K562 (cell line): ENCODE results near the gene FAM240A. TPM values are rescaled to one million over a fixed set of nuclear protein-coding genes. Genes with fewer than 3 reads are reported as not detected.

ENCODE experiments used
- ATAC-seq: fragments of 200-7000 bp; cut with Tn5 transposase; 3 replicates; pipeline ENCODE4 v1.9.1; 2020; ENCODE audit warnings: moderate library complexity
- BruUV-seq: library from RNA; stranded (reverse); fragments of 400-500 nt; replicated peaks from 2 replicates; lab custom pipeline; 2021; lab: Mats Ljungman, UMichigan
- CTCF ChIA-PET: fragments of 300-600 bp; formaldehyde crosslinking; extraction: SDS; loops from one replicate; lab custom pipeline; 2021; ENCODE audit warnings: low intra/inter-chr PET ratio; lab: Yijun Ruan, JAX
- POLR2A ChIA-PET: fragments of 300-600, 350-650 bp; sonication (Branson Sonifier 250); formaldehyde crosslinking; extraction: SDS; loops from one replicate; lab custom pipeline; 2021; ENCODE audit warnings: antibody characterized with exemption, inconsistent platforms; lab: Yijun Ruan, JAX
- DNase-seq, 4 experiments: peaks; one replicate each; pipeline versions ENCODE4 v3.0.0 to v3.0.0-alpha.2; 2011 to 2018; ENCODE audit warnings: low spot score in 3 of 4, mixed read lengths in 3 of 4; ENCODE audit errors: extremely low read depth in 1 of 4
- FAIRE-seq: peaks from 2 replicates; lab custom pipeline; 2011; peaks lifted over from hg19 to GRCh38; lab: Jason Lieb, UNC
- H2AFZ ChIP-seq: 2 replicates; pipeline ENCODE4 v1.6.0; 2011; ENCODE audit warnings: low read depth, low read length, control low read depth, inconsistent platforms
- H3K27ac ChIP-seq: fragments of 200-600 bp; 3 replicates; pipeline ENCODE4 v1.8.0; 2011; ENCODE audit warnings: low read depth, mild to moderate bottlenecking, control low read depth, inconsistent platforms, low read length, moderate library complexity, mixed read lengths; ENCODE audit errors: extremely low read depth
- H3K27me3 ChIP-seq, 2 experiments: fragments of 300-600 bp in 1 of 2; 2 replicates in 1 of 2; 3 replicates in 1 of 2; pipeline versions ENCODE4 v1.6.0 to v1.8.0; 2011; ENCODE audit warnings: inconsistent platforms in 2 of 2, low read length in 2 of 2, mild to moderate bottlenecking in 1 of 2, mixed read lengths in 1 of 2, moderate library complexity in 1 of 2; ENCODE audit not compliant: control insufficient read depth in 2 of 2, insufficient read depth in 2 of 2
- H3K36me3 ChIP-seq: fragments of 300-600 bp; 3 replicates; pipeline ENCODE4 v1.8.0; 2011; ENCODE audit warnings: mild to moderate bottlenecking, low read length, inconsistent platforms; ENCODE audit not compliant: control insufficient read depth, insufficient read depth
- H3K4me1 ChIP-seq, 2 experiments: fragments of 200-600 bp in 1 of 2; replicated peaks in 1 of 2; 2 replicates in 1 of 2; 3 replicates in 1 of 2; pipeline versions ENCODE4 v1.5.1 to v1.8.0; 2011; ENCODE audit warnings: inconsistent platforms in 2 of 2, low read length in 2 of 2, mild to moderate bottlenecking in 1 of 2, mixed read lengths in 1 of 2, moderate library complexity in 1 of 2; ENCODE audit not compliant: control insufficient read depth in 2 of 2, insufficient read depth in 2 of 2
- H3K4me2 ChIP-seq: 2 replicates; pipeline ENCODE4 v1.6.1; 2011; ENCODE audit warnings: low read length, control low read depth, inconsistent platforms, mixed read lengths; ENCODE audit not compliant: insufficient read depth
- H3K4me3 ChIP-seq: fragments of 200-600 bp; sonication (generic), shearing (Covaris generic); 2 replicates; pipeline ENCODE4 v1.5.1; 2016; ENCODE audit warnings: control low read depth, inconsistent platforms
- H3K79me2 ChIP-seq: fragments of 200-600 bp; 3 replicates; pipeline ENCODE4 v1.8.0; 2011; ENCODE audit warnings: low read length, inconsistent platforms; ENCODE audit not compliant: control insufficient read depth, insufficient read depth
- H3K9ac ChIP-seq, 2 experiments: 2 replicates each; pipeline versions ENCODE4 v1.6.0 to v1.6.1; 2011; ENCODE audit warnings: low read depth in 2 of 2, low read length in 2 of 2, control low read depth in 1 of 2, inconsistent platforms in 1 of 2, mild to moderate bottlenecking in 1 of 2, mixed read lengths in 1 of 2; ENCODE audit not compliant: insufficient read depth in 1 of 2
- H3K9me1 ChIP-seq: one replicate; pipeline ENCODE4 v1.6.0; 2011; ENCODE audit warnings: inconsistent platforms, mild to moderate bottlenecking, low read length, moderate library complexity; ENCODE audit not compliant: control insufficient read depth, insufficient read depth
- H3K9me3 ChIP-seq: replicated peaks from 2 replicates; pipeline ENCODE4 v1.5.1; 2011; ENCODE audit warnings: low read depth, low read length, inconsistent platforms; ENCODE audit not compliant: control insufficient read depth, insufficient read depth
- H4K20me1 ChIP-seq: replicated peaks from 2 replicates; pipeline ENCODE4 v1.6.1; 2011; ENCODE audit warnings: low read length, inconsistent platforms, mixed read lengths; ENCODE audit not compliant: control insufficient read depth, insufficient read depth
- ZNF589 ChIP-seq: fragments of 200-800 bp; sonication (Bioruptor generic); IDR thresholded peaks from 2 replicates; pipeline ENCODE4 v1.6.1; 2016; ENCODE audit warnings: low read depth, missing genetic modification characterization, missing compliant biosample characterization
- whole genome bisulfite sequencing: fragments of 100-300 bp; shearing (Covaris generic); methylation state at CpG from one replicate; pipeline ENCODE4 v1.1.6; 2016; ENCODE audit warnings: low coverage, mixed read lengths; ENCODE audit not compliant: insufficient coverage; ENCODE audit errors: missing lambda C conversion rate; 5-methylcytosine and 5-hydroxymethylcytosine counted together
- in situ Hi-C: fragments of 300-500 bp; cut with MboI; formaldehyde crosslinking; loops from 4 replicates; pipeline ENCODE4 v1.15.0; 2018; ENCODE audit warnings: inconsistent platforms, mixed read lengths
- intact Hi-C: fragments of 100-400 bp; cut with micrococcal nuclease; formaldehyde crosslinking; loops from 2 replicates; pipeline ENCODE4 v1.14.2; 2022
- polyA plus RNA-seq, 8 experiments: library from polyadenylated mRNA; depleted of rRNA in 4 of 8; stranded (reverse) in 5 of 8; unstranded in 3 of 8; fragments of >200 nt; fragmentation: Nextera tagmentation in 2 of 8; fragmentation: Illumina TruSeq in 1 of 8; extraction: Ambion mirVana in 2 of 8; extraction: Trizol in 1 of 8; gene quantifications; 2 replicates each; pipeline versions ENCODE4 v1.2.1 to v1.2.3, GENCODE V29; 2011 to 2014; ENCODE audit warnings: inconsistent platforms in 1 of 8, missing spikeins in 1 of 8
- total RNA-seq, 7 experiments: library from RNA; depleted of rRNA in 6 of 7; stranded (reverse); fragments of >200 nt in 6 of 7; fragmentation: Illumina TruSeq in 2 of 7; extraction: Trizol in 2 of 7; gene quantifications; 2 replicates each; pipeline versions ENCODE4 v1.2.1 to v1.2.3, GENCODE V29; 2011 to 2021; ENCODE audit warnings: low replicate concordance in 1 of 7
- TF ChIP-seq, protein P1 (sequence below): fragments of 450-650 bp; IDR thresholded peaks from 2 replicates; pipeline ENCODE4 v1.6.1; 2016

The FAM240A gene
- total and polyA plus RNA-seq, 9 of the 15 experiments (the other 6 are each of a cell fraction or from before 2014, with no cell fraction given) = not detected

GRCh38 chr3:46663591-46664135 is 51.3 kb downstream of the FAM240A start (continued):
- TF ChIP-seq, protein P1, sequence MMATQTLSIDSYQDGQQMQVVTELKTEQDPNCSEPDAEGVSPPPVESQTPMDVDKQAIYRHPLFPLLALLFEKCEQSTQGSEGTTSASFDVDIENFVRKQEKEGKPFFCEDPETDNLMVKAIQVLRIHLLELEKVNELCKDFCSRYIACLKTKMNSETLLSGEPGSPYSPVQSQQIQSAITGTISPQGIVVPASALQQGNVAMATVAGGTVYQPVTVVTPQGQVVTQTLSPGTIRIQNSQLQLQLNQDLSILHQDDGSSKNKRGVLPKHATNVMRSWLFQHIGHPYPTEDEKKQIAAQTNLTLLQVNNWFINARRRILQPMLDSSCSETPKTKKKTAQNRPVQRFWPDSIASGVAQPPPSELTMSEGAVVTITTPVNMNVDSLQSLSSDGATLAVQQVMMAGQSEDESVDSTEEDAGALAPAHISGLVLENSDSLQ = peak; percentile 71

- Histone ChIP-seq H2AFZ (no peak overlapping the region), H3K36me3 (no peaks in the 10 kb centered on the region), H3K9me3 (no peaks in the 10 kb centered on the region), H3K9ac (no peak overlapping the region), H3K9me1 (no peaks in the 10 kb centered on the region), H3K4me2 (no peak overlapping the region), H3K27me3 (peaks cover 18 to 94% of the 10 kb centered on the region in 2 experiments), H3K4me1 (no peaks in the 10 kb centered on the region), H3K4me3 (no peak overlapping the region), H4K20me1 (peaks cover 13% of the 10 kb centered on the region; the same call in 1 of the 2 replicates), H3K27ac (no peak overlapping the region), H3K79me2 (no peaks in the 10 kb centered on the region)
- 3% methylated on average over 6 of the region's 6 CpGs for WGBS
- no TSS peak for BruUV-seq
- DNase-seq = peak in 1 of 4 experiments; percentile 7
- FAIRE-seq = no peak
- no peak for ATAC-seq
- in situ Hi-C loops = no loop called here
- ChIA-PET POLR2A (interaction anchor here (0.6 to 1.7 kb wide), 3 partner anchors 9 to 23 kb away, joined by 3 to 4 read pairs (median 3); no protein-coding TSS in a partner anchor), CTCF (no interaction called here)
- no peak for TF ChIP-seq ZNF589 (CRISPR knock-in tag)
- TF ChIP-seq, protein P1 = 0 out of 2 replicates have a peak, but pooled peaks have one; percentile 1
- intact Hi-C loops = no loop called here
These were observed 52.1 kb downstream of the FAM240A start for GRCh38 chr3:46664188-46664970.
